Tibial nerve (tissue), 4 donors: ENCODE results near the gene IL10RA.

ENCODE experiments used
- EP300 ChIP-seq, 2 donors: sonication (generic); formaldehyde crosslinking; IDR thresholded peaks; one replicate each; pipeline ENCODE4 v1.6.1; 2017; ENCODE audit warnings: antibody characterized with exemption in 2 of 2, mild to moderate bottlenecking in 1 of 2
- TF ChIP-seq, protein P1 (sequence below), 5 experiments: fragments of 200-600 bp in 3 of 5; fragments of 450-650 bp in 2 of 5; sonication (generic) in 3 of 5; IDR thresholded peaks; one replicate each; pipeline ENCODE4 v1.5.1; 2016 to 2019; ENCODE audit warnings: antibody characterized with exemption in 5 of 5, mild to moderate bottlenecking in 3 of 5, moderate library complexity in 2 of 5

DNA sequence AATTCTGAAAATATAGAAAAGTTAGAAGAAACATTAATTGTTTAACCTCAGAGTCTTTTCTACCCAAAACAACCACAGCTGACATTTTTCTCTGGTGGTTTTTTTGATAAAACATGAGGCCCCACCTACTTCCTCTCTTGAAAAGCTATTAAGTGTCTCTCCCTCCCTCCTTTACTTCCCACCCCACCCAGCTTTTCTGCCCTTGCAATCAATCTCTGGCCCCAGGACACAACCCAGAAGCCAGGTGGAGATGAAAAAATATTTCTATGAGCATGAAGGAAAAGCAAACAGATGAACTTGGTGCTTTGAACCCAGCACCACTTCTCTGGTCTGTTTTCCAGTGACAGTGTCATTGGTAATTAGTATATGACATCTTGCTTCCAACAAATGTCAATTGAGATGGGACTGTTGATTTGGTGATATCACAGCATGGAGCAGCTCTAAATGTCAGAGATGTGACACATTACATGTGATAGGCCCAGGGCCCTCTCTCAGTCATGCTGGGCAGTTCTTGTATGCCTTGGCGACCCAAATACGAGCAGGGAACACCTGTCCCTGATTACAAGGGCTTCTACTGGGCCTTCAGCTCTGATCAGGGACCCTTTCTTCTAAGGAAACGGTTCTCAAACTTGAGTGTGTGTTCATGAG is 33.0 kb upstream of the IL10RA start:
- TF ChIP-seq, protein P1, sequence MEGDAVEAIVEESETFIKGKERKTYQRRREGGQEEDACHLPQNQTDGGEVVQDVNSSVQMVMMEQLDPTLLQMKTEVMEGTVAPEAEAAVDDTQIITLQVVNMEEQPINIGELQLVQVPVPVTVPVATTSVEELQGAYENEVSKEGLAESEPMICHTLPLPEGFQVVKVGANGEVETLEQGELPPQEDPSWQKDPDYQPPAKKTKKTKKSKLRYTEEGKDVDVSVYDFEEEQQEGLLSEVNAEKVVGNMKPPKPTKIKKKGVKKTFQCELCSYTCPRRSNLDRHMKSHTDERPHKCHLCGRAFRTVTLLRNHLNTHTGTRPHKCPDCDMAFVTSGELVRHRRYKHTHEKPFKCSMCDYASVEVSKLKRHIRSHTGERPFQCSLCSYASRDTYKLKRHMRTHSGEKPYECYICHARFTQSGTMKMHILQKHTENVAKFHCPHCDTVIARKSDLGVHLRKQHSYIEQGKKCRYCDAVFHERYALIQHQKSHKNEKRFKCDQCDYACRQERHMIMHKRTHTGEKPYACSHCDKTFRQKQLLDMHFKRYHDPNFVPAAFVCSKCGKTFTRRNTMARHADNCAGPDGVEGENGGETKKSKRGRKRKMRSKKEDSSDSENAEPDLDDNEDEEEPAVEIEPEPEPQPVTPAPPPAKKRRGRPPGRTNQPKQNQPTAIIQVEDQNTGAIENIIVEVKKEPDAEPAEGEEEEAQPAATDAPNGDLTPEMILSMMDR (IDR thresholded peaks at IDR 0.05): no peak
- TF ChIP-seq EP300 (IDR thresholded peaks at IDR 0.05): no peak
